Neuronal stem cell (in vitro differentiated cells): ENCODE measurements around the gene PKP3.

ENCODE experiments used
- DNase-seq: peaks from one replicate; pipeline ENCODE4 v3.0.0-alpha.2; 2013; ENCODE audit warnings: low spot score
- H2AFZ ChIP-seq: one replicate; pipeline ENCODE4 v1.6.1; 2013; ENCODE audit warnings: mild to moderate bottlenecking, low read length, inconsistent platforms
- H2AK5ac ChIP-seq: 2 replicates; pipeline ENCODE4 v1.6.1; 2013; ENCODE audit warnings: low read depth, mild to moderate bottlenecking, inconsistent platforms, low read length, moderate library complexity, mixed read lengths
- H2BK120ac ChIP-seq: 2 replicates; pipeline ENCODE4 v1.6.1; 2013; ENCODE audit warnings: low read depth, mild to moderate bottlenecking, inconsistent platforms, low read length, moderate library complexity, mixed read lengths
- H2BK12ac ChIP-seq: one replicate; pipeline ENCODE4 v1.6.1; 2013; ENCODE audit warnings: low read length, inconsistent platforms
- H2BK15ac ChIP-seq: 2 replicates; pipeline ENCODE4 v1.6.1; 2013; ENCODE audit warnings: mild to moderate bottlenecking, low read length, inconsistent platforms, mixed read lengths
- H2BK5ac ChIP-seq: one replicate; pipeline ENCODE4 v1.6.1; 2013; ENCODE audit warnings: inconsistent platforms, mild to moderate bottlenecking, low read length, moderate library complexity
- H3K14ac ChIP-seq: one replicate; pipeline ENCODE4 v1.6.1; 2013; ENCODE audit warnings: low read length, inconsistent platforms
- H3K18ac ChIP-seq: 2 replicates; pipeline ENCODE4 v1.6.1; 2013; ENCODE audit warnings: low read length, inconsistent platforms
- H3K23ac ChIP-seq: 2 replicates; pipeline ENCODE4 v1.6.1; 2013; ENCODE audit warnings: low read depth, mild to moderate bottlenecking, mixed read lengths, low read length, inconsistent platforms; ENCODE audit not compliant: poor library complexity
- H3K27ac ChIP-seq: replicated peaks from 3 replicates; pipeline ENCODE4 v1.5.1; 2013; ENCODE audit warnings: low read length, inconsistent platforms
- H3K27me3 ChIP-seq, 3 experiments: 2 replicates each; pipeline ENCODE4 v1.6.1; 2013; ENCODE audit warnings: low read length in 3 of 3, mild to moderate bottlenecking in 2 of 3, inconsistent platforms in 1 of 3, low read depth in 1 of 3, mixed read lengths in 1 of 3, moderate library complexity in 1 of 3; ENCODE audit not compliant: control insufficient read depth in 3 of 3, insufficient read depth in 3 of 3
- H3K36me3 ChIP-seq, 2 donors: replicated peaks in 1 of 2; 2 replicates each; pipeline ENCODE4 v1.6.1; 2013; ENCODE audit warnings: low read length in 2 of 2; ENCODE audit not compliant: control insufficient read depth in 2 of 2, insufficient read depth in 2 of 2
- H3K4ac ChIP-seq: 2 replicates; pipeline ENCODE4 v1.6.1; 2013; ENCODE audit warnings: inconsistent platforms, mild to moderate bottlenecking, low read length, moderate library complexity
- H3K4me1 ChIP-seq, 2 donors: 1 replicate in 1 of 2; 2 replicates in 1 of 2; pipeline ENCODE4 v1.6.1; 2013; ENCODE audit warnings: low read length in 2 of 2, low read depth in 1 of 2; ENCODE audit not compliant: control insufficient read depth in 2 of 2, insufficient read depth in 1 of 2
- H3K4me2 ChIP-seq: one replicate; pipeline ENCODE4 v1.6.1; 2013; ENCODE audit warnings: mild to moderate bottlenecking, low read length, inconsistent platforms; ENCODE audit not compliant: insufficient read depth, poor library complexity, severe bottlenecking
- H3K4me3 ChIP-seq, 2 donors: 2 replicates each; pipeline ENCODE4 v1.5.1; 2013; ENCODE audit warnings: low read length in 2 of 2, mild to moderate bottlenecking in 2 of 2, inconsistent platforms in 1 of 2, moderate library complexity in 1 of 2
- H3K79me1 ChIP-seq: one replicate; pipeline ENCODE4 v1.6.1; 2013; ENCODE audit warnings: low read depth, mild to moderate bottlenecking, inconsistent platforms, low read length, moderate library complexity
- H3K9ac ChIP-seq: one replicate; pipeline ENCODE4 v1.6.1; 2013; ENCODE audit warnings: mild to moderate bottlenecking, low read depth, low read length, inconsistent platforms; ENCODE audit not compliant: poor library complexity
- H3K9me3 ChIP-seq, 2 donors: replicated peaks in 1 of 2; 2 replicates each; pipeline versions ENCODE3 to v1.6.1; 2013; ENCODE audit warnings: low read length in 2 of 2, mild to moderate bottlenecking in 2 of 2, inconsistent platforms in 1 of 2, low read depth in 1 of 2, mixed read lengths in 1 of 2, moderate library complexity in 1 of 2; ENCODE audit not compliant: control insufficient read depth in 2 of 2, insufficient read depth in 1 of 2
- H4K8ac ChIP-seq: one replicate; pipeline ENCODE4 v1.6.1; 2013; ENCODE audit warnings: low read depth, mild to moderate bottlenecking, inconsistent platforms, low read length, moderate library complexity
- H4K91ac ChIP-seq: one replicate; pipeline ENCODE4 v1.6.1; 2013; ENCODE audit warnings: low read length, low read depth, mild to moderate bottlenecking, inconsistent platforms; ENCODE audit not compliant: poor library complexity
- WGBS, 2 donors: extraction: QIAGEN DNeasy Blood & Tissue Kit; methylation state at CpG; one replicate each; pipeline ENCODE4 v1.1.7; 2013; ENCODE audit warnings: missing lambda C conversion rate in 2 of 2, mixed read lengths in 1 of 2; ENCODE audit not compliant: insufficient read length in 2 of 2, insufficient replicate concordance in 1 of 2; ENCODE audit errors: extremely low coverage in 2 of 2; 5-methylcytosine and 5-hydroxymethylcytosine counted together

The PKP3 gene

GRCh38 chr11:451738-452137 is 57.7 kb downstream of the PKP3 start:
- H3K27me3 ChIP-seq: no peaks in the 10 kb centered on the region
- no peaks in the 10 kb centered on the region for H3K9me3 ChIP-seq
- H3K27ac ChIP-seq: no peak overlapping the region
- H2BK12ac ChIP-seq: no peak overlapping the region
- H3K4me3 ChIP-seq: peak overlapping the region in 1 of 2 donors; percentile 65
- H4K91ac ChIP-seq: no peak overlapping the region
- H2BK5ac ChIP-seq: no peak overlapping the region
- no peak overlapping the region for H3K18ac ChIP-seq
- no peak overlapping the region for H2BK15ac ChIP-seq
- peaks cover 10 to 42% of the 10 kb centered on the region in 2 donors for H3K36me3 ChIP-seq
- no peak overlapping the region for H4K8ac ChIP-seq
- peaks cover 10 to 12% of the 10 kb centered on the region in 2 donors for H3K4me1 ChIP-seq
- H3K9ac ChIP-seq: peak overlapping the region; percentile 92
- H2BK120ac ChIP-seq: no peak overlapping the region
- H2AK5ac ChIP-seq: peak overlapping the region; percentile 47
- no peak overlapping the region for H3K4me2 ChIP-seq
- peak overlapping the region; percentile 17 for H3K23ac ChIP-seq
- H2AFZ ChIP-seq: no peak overlapping the region
- DNase-seq: no peak
- no CpG with 5 or more reads among the region's 14 CpGs for WGBS, 2 donors
- H3K4ac ChIP-seq: no peak overlapping the region
- H3K79me1 ChIP-seq: peaks cover 30% of the 10 kb centered on the region
- no peak overlapping the region for H3K14ac ChIP-seq

GRCh38 chr11:452203-452744 is 58.3 kb downstream of the PKP3 start:
- Histone ChIP-seq H2BK5ac (no peak overlapping the region), H3K79me1 (peaks cover 30% of the 10 kb centered on the region), H3K14ac (no peak overlapping the region), H3K27me3 (no peaks in the 10 kb centered on the region), H2BK120ac (no peak overlapping the region), H4K8ac (no peak overlapping the region), H3K4ac (no peak overlapping the region), H2BK12ac (no peak overlapping the region), H3K23ac (no peak overlapping the region), H3K4me3 (no peak overlapping the region), H3K4me1 (peaks cover 10 to 12% of the 10 kb centered on the region in 2 donors), H3K27ac (no peak overlapping the region), H2BK15ac (no peak overlapping the region), H3K36me3 (peaks cover 12 to 46% of the 10 kb centered on the region in 2 donors), H3K9me3 (no peaks in the 10 kb centered on the region), H3K9ac (peak overlapping the region; percentile 30), H2AFZ (no peak overlapping the region), H3K4me2 (no peak overlapping the region), H2AK5ac (no peak overlapping the region), H4K91ac (no peak overlapping the region), H3K18ac (no peak overlapping the region)
- no CpG with 5 or more reads among the region's 12 CpGs for WGBS, 2 donors
- no peak for DNase-seq

- Histone ChIP-seq H2AK5ac (no peak overlapping the region), H2BK5ac (no peak overlapping the region), H3K4me2 (no peak overlapping the region), H3K79me1 (peaks cover 35% of the 10 kb centered on the region), H3K18ac (no peak overlapping the region), H3K36me3 (peaks cover 14 to 49% of the 10 kb centered on the region in 2 donors), H3K4ac (no peak overlapping the region), H3K9ac (peak overlapping the region; percentile 36), H2BK120ac (no peak overlapping the region), H2AFZ (no peak overlapping the region), H3K27ac (no peak overlapping the region), H3K14ac (no peak overlapping the region), H4K8ac (no peak overlapping the region), H3K9me3 (no peaks in the 10 kb centered on the region), H2BK12ac (no peak overlapping the region), H4K91ac (no peak overlapping the region), H3K27me3 (no peaks in the 10 kb centered on the region), H3K23ac (no peak overlapping the region), H3K4me3 (no peak overlapping the region), H3K4me1 (peaks cover 10 to 12% of the 10 kb centered on the region in 2 donors), H2BK15ac (no peak overlapping the region)
- WGBS, 2 donors: no CpG with 5 or more reads among the region's 19 CpGs
- no peak for DNase-seq
Measured at GRCh38 chr11:452916-453527, 59.0 kb downstream of the PKP3 start.

GRCh38 chr11:453564-453963 is 59.6 kb downstream of the PKP3 start:
- no peak overlapping the region for H3K23ac ChIP-seq
- H3K27ac ChIP-seq: no peak overlapping the region
- H3K4me3 ChIP-seq: no peak overlapping the region
- H2BK5ac ChIP-seq: no peak overlapping the region
- H3K79me1 ChIP-seq: peaks cover 35% of the 10 kb centered on the region
- H3K36me3 ChIP-seq: peaks cover 14 to 50% of the 10 kb centered on the region in 2 donors
- H3K4me2 ChIP-seq: no peak overlapping the region
- no peak overlapping the region for H4K8ac ChIP-seq
- no peak overlapping the region for H3K18ac ChIP-seq
- H2BK15ac ChIP-seq: no peak overlapping the region
- no peak overlapping the region for H4K91ac ChIP-seq
- no peak overlapping the region for H2AK5ac ChIP-seq
- H2BK120ac ChIP-seq: no peak overlapping the region
- no CpG with 5 or more reads among the region's 13 CpGs for WGBS, 2 donors
- no peak overlapping the region for H2AFZ ChIP-seq
- DNase-seq: no peak
- no peak overlapping the region for H3K4ac ChIP-seq
- no peak overlapping the region for H3K14ac ChIP-seq
- no peaks in the 10 kb centered on the region for H3K27me3 ChIP-seq
- H2BK12ac ChIP-seq: no peak overlapping the region
- no peak overlapping the region for H3K9ac ChIP-seq
- no peaks in the 10 kb centered on the region for H3K9me3 ChIP-seq
- H3K4me1 ChIP-seq: peaks cover 10 to 12% of the 10 kb centered on the region in 2 donors
